ENCODE results near the gene CYP3A5.

GRCh38 chr7:99666013-99666395, 13.8 kb downstream of the CYP3A5 start:
- no peak for TF ChIP-seq CTCF (IDR thresholded peaks at IDR 0.05; ENCODE audit: low read length)
- TF ChIP-seq EZH2phosphoT487 (IDR thresholded peaks at IDR 0.05; ENCODE audit: low read length), result no peak
- TF ChIP-seq EZH2 (optimal IDR thresholded peaks at IDR 0.05; ENCODE audit: low read depth, low read length), result no peak
